Neutrophil (primary cell): Measurements from ENCODE around the gene POLR1E.

Experiments
- H3K27ac ChIP-seq: fragments of 200-600 bp; sonication (generic); 2 replicates; pipeline ENCODE4 v1.5.1; 2016; ENCODE audit warnings: mild to moderate bottlenecking, moderate library complexity
- H3K27me3 ChIP-seq: fragments of 200-600 bp; sonication (generic); 2 replicates; pipeline ENCODE4 v1.6.0; 2016; ENCODE audit warnings: mild to moderate bottlenecking
- H3K36me3 ChIP-seq: fragments of 200-600 bp; sonication (generic); 2 replicates; pipeline ENCODE4 v1.5.1; 2017
- H3K4me1 ChIP-seq, 2 experiments: fragments of 200-600 bp in 1 of 2; sonication (generic) in 1 of 2; 1 replicate in 1 of 2; 2 replicates in 1 of 2; pipeline versions ENCODE4 v1.5.1 to v1.6.1; 2013 to 2016; ENCODE audit warnings: low read depth in 1 of 2, low read length in 1 of 2, mild to moderate bottlenecking in 1 of 2, moderate library complexity in 1 of 2; ENCODE audit not compliant: control insufficient read depth in 1 of 2, insufficient read depth in 1 of 2
- H3K4me3 ChIP-seq, 2 experiments: fragments of 200-600 bp in 1 of 2; sonication (generic) in 1 of 2; 1 replicate in 1 of 2; 2 replicates in 1 of 2; pipeline ENCODE4 v1.5.1; 2013 to 2016; ENCODE audit warnings: low read depth in 1 of 2, low read length in 1 of 2, mild to moderate bottlenecking in 1 of 2, moderate library complexity in 1 of 2
- H3K9me3 ChIP-seq: fragments of 200-600 bp; sonication (generic); 2 replicates; pipeline ENCODE4 v1.5.1; 2016
- TF ChIP-seq, protein P1 (sequence below): fragments of 200-600 bp; sonication (generic); IDR thresholded peaks from 2 replicates; pipeline ENCODE4 v1.5.1; 2016; ENCODE audit warnings: antibody characterized with exemption

POLR1E gene

GRCh38 chr9:37520641-37521040 lies 34.9 kb downstream of the POLR1E start:
- Histone ChIP-seq H3K4me1 (no peaks in the 10 kb centered on the region), H3K36me3 (no peaks in the 10 kb centered on the region), H3K27me3 (no peaks in the 10 kb centered on the region)

GRCh38 chr9:37521111-37521510 lies 35.4 kb downstream of the POLR1E start:
- TF ChIP-seq, protein P1, sequence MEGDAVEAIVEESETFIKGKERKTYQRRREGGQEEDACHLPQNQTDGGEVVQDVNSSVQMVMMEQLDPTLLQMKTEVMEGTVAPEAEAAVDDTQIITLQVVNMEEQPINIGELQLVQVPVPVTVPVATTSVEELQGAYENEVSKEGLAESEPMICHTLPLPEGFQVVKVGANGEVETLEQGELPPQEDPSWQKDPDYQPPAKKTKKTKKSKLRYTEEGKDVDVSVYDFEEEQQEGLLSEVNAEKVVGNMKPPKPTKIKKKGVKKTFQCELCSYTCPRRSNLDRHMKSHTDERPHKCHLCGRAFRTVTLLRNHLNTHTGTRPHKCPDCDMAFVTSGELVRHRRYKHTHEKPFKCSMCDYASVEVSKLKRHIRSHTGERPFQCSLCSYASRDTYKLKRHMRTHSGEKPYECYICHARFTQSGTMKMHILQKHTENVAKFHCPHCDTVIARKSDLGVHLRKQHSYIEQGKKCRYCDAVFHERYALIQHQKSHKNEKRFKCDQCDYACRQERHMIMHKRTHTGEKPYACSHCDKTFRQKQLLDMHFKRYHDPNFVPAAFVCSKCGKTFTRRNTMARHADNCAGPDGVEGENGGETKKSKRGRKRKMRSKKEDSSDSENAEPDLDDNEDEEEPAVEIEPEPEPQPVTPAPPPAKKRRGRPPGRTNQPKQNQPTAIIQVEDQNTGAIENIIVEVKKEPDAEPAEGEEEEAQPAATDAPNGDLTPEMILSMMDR: no peak
- H3K4me3 ChIP-seq: no peak overlapping the region
- H3K9me3 ChIP-seq: no peaks in the 10 kb centered on the region
- no peaks in the 10 kb centered on the region for H3K36me3 ChIP-seq
- no peaks in the 10 kb centered on the region for H3K4me1 ChIP-seq
- H3K27me3 ChIP-seq: no peaks in the 10 kb centered on the region
- no peak overlapping the region for H3K27ac ChIP-seq

More at GRCh38 chr9:37520641-37521040, 34.9 kb downstream of the POLR1E start:
- Histone ChIP-seq H3K27ac (no peak overlapping the region), H3K9me3 (no peaks in the 10 kb centered on the region), H3K4me3 (no peak overlapping the region)
- TF ChIP-seq, protein P1: no peak

DNA sequence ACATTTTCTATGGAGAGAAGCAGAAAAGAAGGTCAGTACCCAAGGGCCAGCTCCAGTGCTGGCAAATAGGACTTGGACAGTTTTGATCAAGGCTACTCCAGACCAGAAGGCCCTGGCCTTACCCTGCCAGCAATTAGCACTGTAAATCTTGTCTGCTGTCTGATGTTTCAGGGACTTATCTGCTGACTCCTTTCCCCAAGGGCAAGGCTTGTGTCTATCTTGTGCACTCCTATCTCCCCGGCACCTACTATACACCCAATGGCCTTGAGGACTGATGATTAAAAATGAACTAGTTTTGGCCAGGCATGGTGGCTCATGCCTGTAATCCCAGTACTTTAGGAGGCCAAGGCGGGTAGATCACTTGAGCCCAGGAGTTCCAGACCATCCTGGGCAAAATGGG lies 37.2 kb downstream of the POLR1E start:
- Histone ChIP-seq H3K4me1 (no peaks in the 10 kb centered on the region), H3K36me3 (no peaks in the 10 kb centered on the region), H3K27ac (no peak overlapping the region), H3K4me3 (no peak overlapping the region), H3K27me3 (no peaks in the 10 kb centered on the region), H3K9me3 (no peaks in the 10 kb centered on the region)
- TF ChIP-seq, protein P1: no peak

- Histone ChIP-seq H3K27ac (no peak overlapping the region), H3K4me3 (no peak overlapping the region), H3K9me3 (no peaks in the 10 kb centered on the region), H3K36me3 (no peaks in the 10 kb centered on the region), H3K27me3 (no peaks in the 10 kb centered on the region), H3K4me1 (no peaks in the 10 kb centered on the region)
- TF ChIP-seq, protein P1: no peak
Observed at GRCh38 chr9:37523916-37524315, 38.2 kb downstream of the POLR1E start.

DNA sequence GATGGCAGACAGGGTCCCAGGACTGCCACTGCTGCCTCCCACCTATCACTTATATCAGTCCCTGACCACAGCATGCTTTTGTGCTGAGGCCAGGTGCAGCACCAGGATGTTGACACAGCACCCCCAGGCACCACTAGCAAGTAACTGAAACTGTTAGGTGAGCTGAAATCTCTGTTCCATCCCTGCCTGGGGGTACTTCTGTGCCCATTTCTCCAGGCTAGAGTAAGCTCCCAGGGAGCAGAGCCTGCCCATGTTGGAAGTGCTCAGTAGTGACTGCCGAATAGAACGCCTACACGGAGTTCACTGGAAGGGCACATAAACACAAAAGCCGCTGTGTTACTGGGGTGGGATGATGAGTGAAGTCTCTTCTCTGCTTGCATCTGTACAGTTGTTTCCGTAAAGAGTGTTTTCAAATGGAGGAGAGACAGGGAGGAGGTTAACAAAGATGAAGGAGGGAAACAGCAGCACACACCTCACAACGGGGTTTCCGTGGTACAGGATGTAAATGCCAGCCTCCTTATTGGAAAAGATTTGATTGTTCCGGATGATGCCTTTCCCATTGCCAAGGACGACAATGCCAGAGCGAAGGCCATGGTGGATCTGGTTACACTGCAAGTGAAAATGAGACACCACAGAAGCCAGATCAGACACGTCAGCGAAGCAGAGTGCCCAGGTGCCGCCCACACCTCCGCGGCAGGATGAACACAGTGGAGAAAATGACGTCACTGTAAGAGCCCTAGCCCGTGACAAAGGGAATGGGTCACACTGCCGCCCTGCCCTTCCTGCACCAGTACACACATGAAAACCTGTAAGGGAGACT lies 43.1 kb downstream of the POLR1E start:
- no peak overlapping the region for H3K27ac ChIP-seq
- H3K36me3 ChIP-seq: no peaks in the 10 kb centered on the region
- H3K4me3 ChIP-seq: no peak overlapping the region
- H3K4me1 ChIP-seq: no peaks in the 10 kb centered on the region
- H3K9me3 ChIP-seq: no peaks in the 10 kb centered on the region
- TF ChIP-seq, protein P1: no peak
- no peaks in the 10 kb centered on the region for H3K27me3 ChIP-seq
